Endothelial cell of umbilical vein (primary cell): ENCODE data around the gene ETHE1. TPM values are rescaled to one million over a fixed set of nuclear protein-coding genes. Genes with fewer than 3 reads are reported as not detected.

Source experiments
- BruUV-seq: library from RNA; stranded (reverse); fragments of 400-500 nt; replicated peaks from 2 replicates; lab custom pipeline; 2021; lab: Mats Ljungman, UMichigan
- CTCF ChIA-PET: fragments of 300-600, 350-600 bp; sonication (Branson Sonifier 250); formaldehyde crosslinking; loops from one replicate; lab custom pipeline; 2021; ENCODE audit warnings: antibody characterized with exemption, inconsistent platforms; lab: Charles Lee
- POLR2A ChIA-PET: fragments of 300-600, 350-600 bp; sonication (Branson Sonifier 250); formaldehyde crosslinking; loops from one replicate; lab custom pipeline; 2021; ENCODE audit warnings: antibody characterized with exemption, inconsistent platforms; lab: Charles Lee
- DNase-seq: peaks from one replicate; pipeline ENCODE4 v3.0.0-alpha.2; 2011; ENCODE audit warnings: low read depth, low spot score
- FAIRE-seq: peaks from 2 replicates; lab custom pipeline; 2011; peaks lifted over from hg19 to GRCh38; lab: Jason Lieb, UNC
- H2AFZ ChIP-seq: 2 replicates; pipeline ENCODE4 v1.6.0; 2012; ENCODE audit warnings: low read depth, low read length, control low read depth, inconsistent platforms
- H3K27ac ChIP-seq: 2 replicates; pipeline ENCODE4 v1.5.1; 2011; ENCODE audit warnings: low read depth, mild to moderate bottlenecking, control low read depth, low read length, moderate library complexity; ENCODE audit not compliant: insufficient read depth
- H3K27me3 ChIP-seq, 2 experiments: 2 replicates each; pipeline versions ENCODE4 v1.6.0 to v1.6.1; 2011; ENCODE audit warnings: low read length in 2 of 2, mixed read lengths in 1 of 2; ENCODE audit not compliant: control insufficient read depth in 2 of 2, insufficient read depth in 2 of 2
- H3K36me3 ChIP-seq, 2 experiments: 2 replicates in 1 of 2; 3 replicates in 1 of 2; pipeline ENCODE4 v1.5.1; 2011; ENCODE audit warnings: low read length in 2 of 2, mild to moderate bottlenecking in 1 of 2, moderate library complexity in 1 of 2; ENCODE audit not compliant: control insufficient read depth in 2 of 2, insufficient read depth in 2 of 2; ENCODE audit errors: extremely low read depth in 1 of 2
- H3K4me1 ChIP-seq: 3 replicates; pipeline ENCODE4 v1.5.1; 2011; ENCODE audit warnings: mild to moderate bottlenecking, low read length; ENCODE audit not compliant: control insufficient read depth, insufficient read depth; ENCODE audit errors: extremely low read depth
- H3K4me2 ChIP-seq: 2 replicates; pipeline ENCODE4 v1.6.1; 2011; ENCODE audit warnings: low read length, control low read depth, mixed read lengths; ENCODE audit not compliant: insufficient read depth
- H3K4me3 ChIP-seq, 3 experiments: fragments of 200-600 bp in 1 of 3; sonication (generic), shearing (Covaris generic) in 1 of 3; replicated peaks in 1 of 3; 2 replicates each; pipeline ENCODE4 v1.5.1; 2011 to 2016; ENCODE audit warnings: control low read depth in 3 of 3, low read length in 3 of 3, mild to moderate bottlenecking in 2 of 3, inconsistent platforms in 1 of 3, low read depth in 1 of 3, moderate library complexity in 1 of 3; ENCODE audit not compliant: insufficient read depth in 1 of 3
- H3K79me2 ChIP-seq: 2 replicates; pipeline ENCODE4 v1.6.0; 2012; ENCODE audit warnings: low read length, inconsistent platforms; ENCODE audit not compliant: control insufficient read depth, insufficient read depth
- H3K9ac ChIP-seq: replicated peaks from 2 replicates; pipeline ENCODE3; 2011; ENCODE audit warnings: low read length, control low read depth; ENCODE audit not compliant: insufficient read depth; ENCODE audit errors: extremely low read depth
- H3K9me1 ChIP-seq: replicated peaks from 3 replicates; pipeline ENCODE4 v1.6.0; 2011; ENCODE audit warnings: mild to moderate bottlenecking, low read length; ENCODE audit not compliant: control insufficient read depth, insufficient read depth; ENCODE audit errors: extremely low read depth
- H3K9me3 ChIP-seq: replicated peaks from 2 replicates; pipeline ENCODE4 v1.5.1; 2012; ENCODE audit warnings: low read length, inconsistent platforms; ENCODE audit not compliant: control insufficient read depth, insufficient read depth
- H4K20me1 ChIP-seq: replicated peaks from 2 replicates; pipeline ENCODE3; 2011; ENCODE audit warnings: mild to moderate bottlenecking, low read length; ENCODE audit not compliant: control insufficient read depth, insufficient read depth; ENCODE audit errors: extremely low read depth
- CTCF ChIP-seq, 2 donors: IDR thresholded peaks; 1 replicate in 1 of 2; 2 replicates in 1 of 2; pipeline ENCODE4 v1.5.1; 2011; ENCODE audit warnings: low read length in 2 of 2, mild to moderate bottlenecking in 2 of 2, moderate library complexity in 2 of 2, control low read depth in 1 of 2, inconsistent platforms in 1 of 2, low read depth in 1 of 2; ENCODE audit not compliant: insufficient read depth in 1 of 2; ENCODE audit errors: extremely low read depth in 1 of 2
- EZH2 ChIP-seq: IDR thresholded peaks from 2 replicates; pipeline ENCODE4 v1.6.1; 2012; ENCODE audit warnings: borderline replicate concordance, low read depth, mild to moderate bottlenecking, moderate library complexity, low read length, inconsistent platforms; ENCODE audit not compliant: severe bottlenecking
- FOS ChIP-seq: IDR thresholded peaks from 2 replicates; pipeline ENCODE4 v1.6.1; 2011; ENCODE audit warnings: mild to moderate bottlenecking, low read length, moderate library complexity, borderline replicate concordance; ENCODE audit not compliant: insufficient read depth
- GATA2 ChIP-seq: IDR thresholded peaks from 2 replicates; pipeline ENCODE4 v1.7.0; 2011; ENCODE audit warnings: low read depth, mild to moderate bottlenecking, moderate library complexity, mixed read lengths, low read length; ENCODE audit not compliant: insufficient read length, insufficient read depth
- JUN ChIP-seq: IDR thresholded peaks from 2 replicates; pipeline ENCODE4 v1.6.1; 2011; ENCODE audit warnings: borderline replicate concordance, low read depth; ENCODE audit not compliant: insufficient read length, insufficient read depth
- MAX ChIP-seq: IDR thresholded peaks from 2 replicates; pipeline ENCODE4 v1.6.1; 2011; ENCODE audit not compliant: insufficient read depth, insufficient read length
- MYC ChIP-seq: IDR thresholded peaks from one replicate; pipeline ENCODE4 v1.6.1; 2011; ENCODE audit warnings: mild to moderate bottlenecking, low read depth, low read length
- POLR2A ChIP-seq: IDR thresholded peaks from 2 replicates; pipeline ENCODE4 v1.6.1; 2012; ENCODE audit warnings: low read depth, mild to moderate bottlenecking, control low read depth, low read length
- POLR2AphosphoS5 ChIP-seq: IDR thresholded peaks from 2 replicates; pipeline ENCODE4 v1.6.1; 2012; ENCODE audit warnings: low read depth, mild to moderate bottlenecking, control low read depth, low read length, moderate library complexity; ENCODE audit not compliant: insufficient read depth
- dilution Hi-C: fragments of 300-500 bp; cut with MboI; formaldehyde crosslinking; loops from one replicate; pipeline ENCODE4 v1.15.0; 2019; ENCODE audit warnings: low sequenced_read_pairs; ENCODE audit not compliant: extremely low pct_ligation_motif_present
- intact Hi-C: fragments of 100-400 bp; cut with micrococcal nuclease; formaldehyde crosslinking; loops from one replicate; pipeline ENCODE4 v1.10.0; 2022
- polyA plus RNA-seq, 4 experiments: library from polyadenylated mRNA; depleted of rRNA in 3 of 4; stranded (reverse) in 3 of 4; unstranded in 1 of 4; fragments of >200 nt; gene quantifications; 2 replicates each; pipeline versions ENCODE4 v1.2.1 to v1.2.3, GENCODE V29; 2011 to 2012; ENCODE audit warnings: missing spikeins in 1 of 4
- total RNA-seq: library from RNA; stranded (reverse); gene quantifications from 2 replicates; pipeline ENCODE4 v1.2.3, GENCODE V29; 2021

ETHE1 gene
- total and polyA plus RNA-seq, 2 donors (not counting 3 experiments of a cell fraction or from before 2014, with no cell fraction given), result 34.5 to 124 TPM

DNA sequence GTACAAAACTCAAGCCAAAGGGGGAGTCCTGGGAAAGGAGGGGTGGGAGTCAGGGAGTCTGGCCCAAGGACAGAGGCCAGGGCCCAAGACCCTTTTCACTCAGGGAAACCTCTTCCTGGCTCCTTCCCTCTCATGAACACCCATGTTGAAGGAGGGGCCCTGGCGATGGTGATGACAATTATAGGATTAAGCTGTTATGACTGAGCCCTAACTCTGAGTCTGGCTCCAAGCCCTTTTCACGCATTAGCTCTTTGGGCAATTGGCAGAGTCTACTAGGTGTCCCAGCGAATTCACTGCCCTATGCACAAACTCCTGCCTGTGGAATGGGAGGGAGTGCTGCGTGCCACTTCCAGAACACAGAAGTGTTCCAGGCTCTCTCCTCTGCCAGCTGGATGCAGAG, 26.7 kb upstream of the ETHE1 start:
- H3K9me3 ChIP-seq, result no peaks in the 10 kb centered on the region
- no peak overlapping the region for H3K4me3 ChIP-seq
- no peaks in the 10 kb centered on the region for H4K20me1 ChIP-seq
- no peak overlapping the region for H2AFZ ChIP-seq
- no TSS peak for BruUV-seq
- ChIA-PET POLR2A (no interaction called here), CTCF (interaction anchor here (4.1 to 6.6 kb wide), 2 partner anchors 18 to 42 kb away, joined by 69 to 158 read pairs; partner anchors contain the start of genes IRGQ, ZNF575 and ZNF576)
- no peaks in the 10 kb centered on the region for H3K79me2 ChIP-seq
- H3K9me1 ChIP-seq, result no peaks in the 10 kb centered on the region
- no peaks in the 10 kb centered on the region for H3K4me1 ChIP-seq
- DNase-seq, result no peak
- dilution Hi-C loops (no loop called here), intact Hi-C loops (loop anchor here (2.0 kb wide), 1 partner anchor 19 kb away; no protein-coding TSS in a partner anchor)
- no peak for FAIRE-seq
- H3K4me2 ChIP-seq, result no peak overlapping the region
- H3K27me3 ChIP-seq, result no peaks in the 10 kb centered on the region
- H3K27ac ChIP-seq, result no peak overlapping the region
- TF ChIP-seq CTCF (IDR thresholded peaks at IDR 0.05; ENCODE audit: extremely low read depth in 1 of 2, insufficient read depth in 1 of 2, low read depth in 1 of 2, low read length in 2 of 2) (no peak), POLR2AphosphoS5 (no peak), GATA2 (no peak), POLR2A (no peak), MAX (no peak), EZH2 (no peak), MYC (no peak), JUN (no peak), FOS (no peak)
- H3K36me3 ChIP-seq, result peaks cover 2 to 31% of the 10 kb centered on the region in 2 experiments
- H3K9ac ChIP-seq, result no peak overlapping the region
